CD4-positive, alpha-beta T cell treated with Interleukin-10 for 1 hour (primary cell): ENCODE data around the gene ANKS3.
"Not testable (repeated sequence)": the region's sequence is repeated elsewhere in the genome, so short reads cannot be mapped to it uniquely, and the experiment has no call there.

Experiments
- DNase-seq: peaks from one replicate; pipeline ENCODE4 v3.0.0-alpha.2; 2020

Gene ANKS3

GRCh38 chr16:4754865-4755264 lies 20.8 kb upstream of the ANKS3 start:
- DNase-seq = no peak

- DNase-seq = no peak
Measured at GRCh38 chr16:4753227-4753626, 19.2 kb upstream of the ANKS3 start.

- no peak for DNase-seq
Measured at GRCh38 chr16:4752351-4753100, 18.5 kb upstream of the ANKS3 start.

- no peak for DNase-seq
Measured at GRCh38 chr16:4750896-4751295, 16.8 kb upstream of the ANKS3 start.

- DNase-seq = no peak
Measured at GRCh38 chr16:4749700-4750257, 15.7 kb upstream of the ANKS3 start.

- no peak for DNase-seq
Measured at GRCh38 chr16:4748682-4749411, 14.8 kb upstream of the ANKS3 start.

- DNase-seq = no peak
Measured at GRCh38 chr16:4747906-4748681, 14.0 kb upstream of the ANKS3 start.

- no peak for DNase-seq
Measured at GRCh38 chr16:4746991-4747574, 13.0 kb upstream of the ANKS3 start.

- no peak for DNase-seq
Measured at GRCh38 chr16:4746215-4746614, 12.1 kb upstream of the ANKS3 start.

- DNase-seq = no peak
Measured at GRCh38 chr16:4745274-4745569, 11.2 kb upstream of the ANKS3 start.

- no peak for DNase-seq
Measured at GRCh38 chr16:4744555-4745273, 10.6 kb upstream of the ANKS3 start.

- no peak for DNase-seq
Measured at GRCh38 chr16:4743226-4743878, 9.3 kb upstream of the ANKS3 start.

GRCh38 chr16:4738370-4738769 lies 4.3 kb upstream of the ANKS3 start:
- DNase-seq = not testable (repeated sequence)

- DNase-seq = no peak
Measured at GRCh38 chr16:4737545-4737944, 3.5 kb upstream of the ANKS3 start.

GRCh38 chr16:4736546-4736945 lies 2.5 kb upstream of the ANKS3 start:
- DNase-seq = no peak

- peak; percentile 94 for DNase-seq
Measured at GRCh38 chr16:4734730-4735535, 862 bp upstream of the ANKS3 start.

- no peak for DNase-seq
Measured at GRCh38 chr16:4733747-4734062, 366 bp downstream of the ANKS3 start.

- DNase-seq = no peak
Measured at GRCh38 chr16:4733211-4733742, 794 bp downstream of the ANKS3 start.

GRCh38 chr16:4729876-4730275 lies 4.2 kb downstream of the ANKS3 start:
- DNase-seq = no peak

- DNase-seq = no peak
Measured at GRCh38 chr16:4728676-4729075, 5.4 kb downstream of the ANKS3 start.

- DNase-seq = no peak
Measured at GRCh38 chr16:4726616-4727015, 7.5 kb downstream of the ANKS3 start.
